HG03159 (cell line): ENCODE results near the gene TXNRD2.

ENCODE experiments used
- ATAC-seq: cut with Tn5 transposase; IDR thresholded peaks from one replicate; pipeline ENCODE4 v1.9.1; 2021; ENCODE audit warnings: mild to moderate bottlenecking, moderate library complexity; ENCODE audit not compliant: unreplicated experiment

Gene TXNRD2

DNA sequence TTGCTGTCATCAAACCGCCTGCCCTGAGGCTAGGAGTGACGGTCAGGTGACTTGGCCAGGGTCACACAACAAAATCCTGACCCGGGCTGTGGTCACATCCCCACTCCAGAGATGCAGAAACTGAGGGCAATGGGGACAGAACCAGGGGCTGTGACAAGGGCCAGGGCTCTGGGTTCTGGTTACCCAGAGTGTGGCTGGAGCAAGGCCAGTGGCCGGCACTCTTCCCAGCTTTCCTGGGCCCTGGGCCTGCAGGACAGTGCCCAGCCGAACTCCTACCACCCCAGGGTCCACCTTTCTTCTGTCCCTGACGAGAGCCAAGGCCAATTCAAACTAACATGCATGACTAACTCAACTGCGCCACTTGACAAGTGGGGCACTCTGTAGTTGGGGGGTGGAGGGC is 39.1 kb upstream of the TXNRD2 start:
- ATAC-seq, result no peak

DNA sequence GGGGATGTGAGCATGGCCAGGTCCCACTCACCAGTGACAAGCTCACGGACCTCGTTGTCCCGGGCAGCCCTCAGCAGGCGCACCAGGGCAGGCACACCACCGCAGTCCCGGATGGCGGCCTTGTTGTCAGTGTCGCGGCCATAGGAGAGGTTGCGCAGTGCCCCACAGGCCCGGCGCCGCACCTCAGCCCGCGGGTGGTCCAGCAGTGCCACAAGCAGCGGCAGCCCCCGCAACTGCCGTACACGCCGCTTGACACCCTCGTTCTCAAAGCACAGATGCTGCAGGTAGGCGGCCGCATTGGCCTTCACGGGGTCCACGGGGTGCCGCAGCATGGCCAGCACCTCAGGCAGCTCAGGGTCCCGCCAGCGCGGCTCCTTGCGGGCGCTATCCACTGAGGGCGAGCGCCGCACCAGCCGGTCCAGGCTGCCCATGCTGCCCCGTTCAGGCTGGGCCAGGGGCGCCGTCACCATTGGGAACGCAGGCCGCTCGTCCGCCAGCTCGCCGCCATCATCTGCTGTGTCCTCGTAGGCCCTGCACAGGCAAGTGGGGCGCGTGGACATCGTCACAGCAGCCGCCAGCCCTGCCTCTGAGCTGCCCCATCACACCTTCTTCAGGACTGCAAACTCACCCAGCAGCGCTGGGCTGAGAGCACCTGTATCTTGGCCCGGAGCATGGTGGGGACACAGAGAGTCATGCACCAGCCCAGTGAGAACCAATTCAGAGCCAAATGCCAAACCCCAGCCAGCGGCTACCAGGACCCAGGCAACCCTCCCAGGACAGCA is 38.3 kb upstream of the TXNRD2 start:
- no peak for ATAC-seq

GRCh38 chr22:19978748-19979147 is 37.1 kb upstream of the TXNRD2 start:
- no peak for ATAC-seq

GRCh38 chr22:19977296-19978243 is 36.0 kb upstream of the TXNRD2 start:
- no peak for ATAC-seq

- ATAC-seq, result no peak
These were observed 35.1 kb upstream of the TXNRD2 start for GRCh38 chr22:19976671-19977070.

- ATAC-seq, result no peak
These were observed 34.1 kb upstream of the TXNRD2 start for GRCh38 chr22:19975707-19976035.

- ATAC-seq, result no peak
These were observed 33.5 kb upstream of the TXNRD2 start for GRCh38 chr22:19974935-19975706.

GRCh38 chr22:19974268-19974861 is 32.7 kb upstream of the TXNRD2 start:
- ATAC-seq, result peak; percentile 45

GRCh38 chr22:19973551-19974267 is 32.1 kb upstream of the TXNRD2 start:
- ATAC-seq, result no peak

DNA sequence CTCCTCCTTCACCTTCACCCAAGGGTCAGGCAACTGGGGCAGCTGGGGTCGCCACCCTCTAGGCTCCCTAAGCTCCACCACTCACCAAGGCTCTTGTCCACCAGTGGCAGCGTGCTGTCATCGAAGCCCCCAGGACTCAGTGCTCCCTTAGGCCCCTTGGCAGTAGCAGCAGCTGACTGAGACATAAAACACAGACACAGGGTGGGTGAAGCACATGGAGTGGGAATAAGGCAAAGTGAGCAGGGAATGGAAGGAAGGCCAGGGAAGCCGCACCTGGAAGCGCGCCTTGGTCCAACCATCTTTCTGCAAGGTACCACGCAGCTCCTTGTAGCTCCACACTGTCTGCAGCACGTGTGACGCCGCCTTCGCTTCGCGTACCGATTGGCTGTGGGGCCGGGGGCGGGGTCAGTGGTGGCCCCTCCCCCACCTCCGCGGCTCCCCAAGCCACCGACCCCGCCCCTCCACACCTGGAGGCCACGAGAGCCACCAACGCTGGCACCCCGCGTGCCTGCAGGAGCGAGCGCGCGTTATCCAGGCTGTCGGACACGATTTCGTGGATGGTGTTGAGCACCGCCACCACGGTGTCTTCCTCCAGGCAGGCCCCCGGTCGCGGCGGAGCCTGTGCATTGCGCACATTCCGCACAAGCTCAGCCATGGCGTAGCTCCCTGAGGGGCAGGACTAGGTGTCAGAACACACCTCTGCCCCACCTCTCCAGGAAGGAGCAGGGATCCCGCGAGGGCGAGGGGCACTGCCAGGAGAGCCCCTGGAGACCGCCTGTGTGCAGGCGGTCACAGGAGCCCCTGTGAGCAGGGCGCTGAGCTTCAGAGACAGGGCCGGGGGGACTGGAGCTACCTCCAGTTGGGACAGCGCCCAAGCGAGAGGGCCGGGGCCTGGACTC is 31.3 kb upstream of the TXNRD2 start:
- ATAC-seq, result no peak

DNA sequence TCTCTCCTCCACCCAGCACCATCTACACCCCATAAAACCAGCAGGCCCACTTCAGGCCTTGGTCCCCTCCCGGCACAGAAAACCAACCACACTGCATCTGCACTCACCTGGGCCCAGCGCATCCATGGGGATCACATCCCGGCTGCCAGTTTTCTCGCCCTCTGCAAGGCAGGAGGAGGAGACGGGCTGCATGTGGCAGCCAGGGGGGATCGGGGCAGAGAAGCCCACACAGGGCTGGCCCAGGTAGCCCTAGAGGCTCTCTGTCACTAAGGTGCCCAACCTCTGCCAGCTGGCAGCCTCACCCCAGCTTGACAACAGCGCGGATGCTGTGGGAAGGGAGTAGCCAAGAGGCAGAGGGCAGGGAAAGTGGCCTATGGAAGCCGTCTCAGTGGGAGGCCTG is 30.6 kb upstream of the TXNRD2 start:
- ATAC-seq, result no peak

DNA sequence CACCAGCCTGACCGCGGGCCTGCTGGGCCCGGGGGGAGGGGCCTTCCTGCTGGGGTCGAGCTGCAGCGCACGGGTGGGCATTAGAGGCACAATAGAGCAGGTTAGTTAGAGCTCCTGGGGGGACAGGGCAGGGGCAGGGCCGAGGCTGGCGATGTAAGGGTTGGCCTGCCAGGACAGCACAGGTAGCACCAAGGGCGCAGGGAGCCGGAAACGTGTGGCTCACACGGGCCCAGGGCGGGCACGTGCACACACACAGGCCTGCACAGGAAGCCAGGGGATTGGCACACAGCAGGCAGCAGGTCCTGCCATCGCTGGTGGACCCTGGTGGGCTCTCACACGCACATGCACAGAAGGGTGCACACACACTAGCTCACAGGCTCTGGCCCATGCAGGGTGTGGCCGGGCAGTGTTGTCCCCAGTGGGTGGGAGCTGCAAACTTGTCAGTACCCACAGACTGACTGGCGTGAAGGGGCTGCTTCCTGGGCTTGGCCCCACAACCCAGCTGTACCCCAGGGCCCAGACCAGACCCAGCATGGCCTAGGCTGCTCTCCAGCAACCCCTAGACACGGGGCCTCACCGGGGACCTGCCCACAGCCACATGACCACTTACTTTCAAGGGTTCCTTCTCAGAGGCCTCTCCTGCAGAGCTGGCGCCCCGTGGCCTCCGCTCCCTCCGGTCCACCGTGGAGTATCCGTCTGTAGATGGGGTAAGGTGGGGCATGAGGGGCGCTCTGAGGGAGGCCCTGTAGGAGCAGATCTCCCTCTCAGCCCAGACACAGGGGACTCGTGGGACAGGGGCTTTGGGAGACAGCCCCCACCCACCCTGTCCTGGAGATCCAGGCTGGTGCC is 29.9 kb upstream of the TXNRD2 start:
- no peak for ATAC-seq

GRCh38 chr22:19970479-19971275 is 29.1 kb upstream of the TXNRD2 start:
- ATAC-seq, result no peak

- no peak for ATAC-seq
These were observed 28.4 kb upstream of the TXNRD2 start for GRCh38 chr22:19970031-19970478.

DNA sequence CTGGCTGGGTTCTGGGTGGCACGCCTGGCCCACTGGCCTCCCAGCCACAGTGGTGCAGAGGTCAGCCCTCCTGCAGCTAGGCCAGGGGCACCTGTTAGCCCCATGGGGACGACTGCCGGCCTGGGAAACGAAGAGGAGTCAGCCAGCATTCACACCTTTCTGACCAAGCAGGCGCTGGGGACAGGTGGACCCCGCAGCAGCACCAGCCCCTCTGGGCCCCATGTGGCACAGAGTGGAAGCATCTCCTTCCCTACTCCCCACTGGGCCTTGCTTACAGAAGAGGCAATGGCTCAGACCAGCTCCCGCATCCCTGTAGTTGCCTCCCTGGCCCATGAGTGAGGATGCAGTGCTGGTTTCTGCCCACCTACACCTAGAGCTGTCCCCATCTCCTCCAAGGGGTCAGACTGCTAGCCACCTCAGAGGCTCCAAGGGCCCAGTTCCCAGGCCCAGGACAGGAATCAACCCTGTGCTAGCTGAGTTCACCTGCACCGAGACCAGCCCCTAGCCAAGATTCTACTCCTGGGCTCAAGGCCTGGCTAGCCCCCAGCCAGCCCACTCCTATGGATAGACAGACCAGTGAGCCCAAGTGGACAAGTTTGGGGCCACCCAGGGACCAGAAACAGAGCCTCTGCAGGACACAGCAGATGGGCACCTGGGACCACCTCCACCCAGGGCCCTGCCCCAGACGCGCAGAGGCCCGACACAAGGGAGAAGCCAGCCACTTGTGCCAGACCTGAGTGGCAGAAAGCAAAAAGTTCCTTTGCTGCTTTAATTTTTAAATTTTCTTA is 27.7 kb upstream of the TXNRD2 start:
- ATAC-seq, result no peak

DNA sequence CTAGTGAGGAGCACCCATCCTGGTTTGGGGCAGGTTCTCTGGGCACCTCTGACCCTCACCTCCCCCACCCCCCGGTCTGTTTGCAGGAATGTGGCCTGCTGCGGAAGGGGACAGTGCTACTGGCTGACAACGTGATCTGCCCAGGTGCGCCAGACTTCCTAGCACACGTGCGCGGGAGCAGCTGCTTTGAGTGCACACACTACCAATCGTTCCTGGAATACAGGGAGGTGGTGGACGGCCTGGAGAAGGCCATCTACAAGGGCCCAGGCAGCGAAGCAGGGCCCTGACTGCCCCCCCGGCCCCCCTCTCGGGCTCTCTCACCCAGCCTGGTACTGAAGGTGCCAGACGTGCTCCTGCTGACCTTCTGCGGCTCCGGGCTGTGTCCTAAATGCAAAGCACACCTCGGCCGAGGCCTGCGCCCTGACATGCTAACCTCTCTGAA is 26.9 kb upstream of the TXNRD2 start:
- no peak for ATAC-seq
